NCI-H82 (cell line): ENCODE data around the gene CNTN4.

ENCODE experiments used
- DNase-seq: peaks from one replicate; lab custom pipeline; 2025; lab: John Stamatoyannopoulos, UW

Gene CNTN4

GRCh38 chr3:2153053-2153452 lies 54.4 kb downstream of the CNTN4 start:
- no peak for DNase-seq

GRCh38 chr3:2153547-2153946 lies 54.9 kb downstream of the CNTN4 start:
- DNase-seq = no peak

GRCh38 chr3:2154621-2155020 lies 56.0 kb downstream of the CNTN4 start:
- no peak for DNase-seq

- DNase-seq = peak; percentile 70
Observed at GRCh38 chr3:2156244-2156847, 57.7 kb downstream of the CNTN4 start.

- no peak for DNase-seq
Observed at GRCh38 chr3:2158828-2159227, 60.2 kb downstream of the CNTN4 start.

- DNase-seq = peak; percentile 58
Observed at GRCh38 chr3:2166552-2166951, 67.9 kb downstream of the CNTN4 start.

- no peak for DNase-seq
Observed at GRCh38 chr3:2172561-2173171, 74.0 kb downstream of the CNTN4 start.

GRCh38 chr3:2180634-2181033 lies 82.0 kb downstream of the CNTN4 start:
- DNase-seq = peak; percentile 9

GRCh38 chr3:2198776-2199279 lies 100.2 kb downstream of the CNTN4 start:
- no peak for DNase-seq

GRCh38 chr3:2204054-2204453 lies 105.4 kb downstream of the CNTN4 start:
- no peak for DNase-seq

- no peak for DNase-seq
Observed at GRCh38 chr3:2205692-2206091, 107.0 kb downstream of the CNTN4 start.

GRCh38 chr3:2206536-2206935 lies 107.9 kb downstream of the CNTN4 start:
- DNase-seq = no peak

GRCh38 chr3:2211568-2211967 lies 112.9 kb downstream of the CNTN4 start:
- DNase-seq = no peak

- no peak for DNase-seq
Observed at GRCh38 chr3:2212206-2212605, 113.5 kb downstream of the CNTN4 start.

- no peak for DNase-seq
Observed at GRCh38 chr3:2218375-2218774, 119.7 kb downstream of the CNTN4 start.

- no peak for DNase-seq
Observed at GRCh38 chr3:2218816-2219215, 120.2 kb downstream of the CNTN4 start.

GRCh38 chr3:2236203-2236602 lies 137.5 kb downstream of the CNTN4 start:
- no peak for DNase-seq

GRCh38 chr3:2244137-2244536 lies 145.5 kb downstream of the CNTN4 start:
- no peak for DNase-seq

- DNase-seq = peak; percentile 68
Observed at GRCh38 chr3:2246873-2247648, 148.4 kb downstream of the CNTN4 start.

- peak; percentile 28 for DNase-seq
Observed at GRCh38 chr3:2247831-2248230, 149.2 kb downstream of the CNTN4 start.

GRCh38 chr3:2250783-2251182 lies 152.1 kb downstream of the CNTN4 start:
- no peak for DNase-seq

GRCh38 chr3:2261747-2262146 lies 163.1 kb downstream of the CNTN4 start:
- DNase-seq = no peak

GRCh38 chr3:2262204-2262603 lies 163.5 kb downstream of the CNTN4 start:
- no peak for DNase-seq
